RWPE1 (cell line): Measurements from ENCODE around the gene DACH2.

Source experiments
- CTCF ChIA-PET: fragments of 350-600 bp; sonication (Branson Sonifier 250); formaldehyde crosslinking; extraction: SDS; loops from one replicate; lab custom pipeline; 2021; lab: Yijun Ruan, JAX
- POLR2A ChIA-PET: fragments of 400-600 bp; formaldehyde crosslinking; extraction: SDS; loops from one replicate; lab custom pipeline; 2020; ENCODE audit warnings: antibody characterized with exemption; ENCODE audit not compliant: low non-redundant PET; lab: Yijun Ruan, JAX
- DNase-seq: peaks from one replicate; pipeline ENCODE4 v3.0.0; 2012; ENCODE audit warnings: low spot score
- H3K27ac ChIP-seq: fragments of 450-650 bp; 2 replicates; pipeline ENCODE4 v1.5.1; 2017
- CTCF ChIP-seq: fragments of 450-650 bp; conservative IDR thresholded peaks from 2 replicates; pipeline ENCODE4 v1.5.1; 2017; ENCODE audit warnings: low read depth, mild to moderate bottlenecking

The DACH2 gene

GRCh38 chrX:86579777-86580176 is 431.5 kb downstream of the DACH2 start:
- DNase-seq: no peak
- POLR2A ChIA-PET: no interaction called here
- CTCF ChIA-PET: no interaction called here
- TF ChIP-seq CTCF: no peak
- H3K27ac ChIP-seq: no peak overlapping the region

GRCh38 chrX:86604607-86605006 is 456.4 kb downstream of the DACH2 start:
- POLR2A ChIA-PET: no interaction called here
- DNase-seq: no peak
- no peak overlapping the region for H3K27ac ChIP-seq
- CTCF ChIA-PET: no interaction called here
- TF ChIP-seq CTCF: no peak

- no peak for DNase-seq
- H3K27ac ChIP-seq: no peak overlapping the region
- CTCF ChIA-PET: no interaction called here
- POLR2A ChIA-PET: no interaction called here
- no peak for TF ChIP-seq CTCF
These were observed 548.7 kb downstream of the DACH2 start for GRCh38 chrX:86696951-86697350.

- no peak overlapping the region for H3K27ac ChIP-seq
- DNase-seq: no peak
- TF ChIP-seq CTCF: no peak
- ChIA-PET CTCF (no interaction called here), POLR2A (no interaction called here)
These were observed 563.4 kb downstream of the DACH2 start for GRCh38 chrX:86711531-86712180.

GRCh38 chrX:86714441-86714840 is 566.2 kb downstream of the DACH2 start:
- CTCF ChIA-PET: no interaction called here
- no peak for TF ChIP-seq CTCF
- POLR2A ChIA-PET: no interaction called here
- no peak overlapping the region for H3K27ac ChIP-seq
- DNase-seq: no peak

- no peak for TF ChIP-seq CTCF
- DNase-seq: no peak
- POLR2A ChIA-PET: no interaction called here
- CTCF ChIA-PET: no interaction called here
- H3K27ac ChIP-seq: no peak overlapping the region
These were observed 576.0 kb downstream of the DACH2 start for GRCh38 chrX:86724277-86724676.

GRCh38 chrX:86747091-86747490 is 598.8 kb downstream of the DACH2 start:
- ChIA-PET POLR2A (no interaction called here), CTCF (no interaction called here)
- no peak for DNase-seq
- TF ChIP-seq CTCF: no peak
- no peak overlapping the region for H3K27ac ChIP-seq
